Measurements from ENCODE around the gene C2orf78.
A peak's percentile ranks its signal among the peaks of the same experiment; 100 is the strongest.
"Not testable (repeated sequence)": the region's sequence is repeated elsewhere in the genome, so short reads cannot be mapped to it uniquely, and the experiment has no call there.

The C2orf78 gene

DNA sequence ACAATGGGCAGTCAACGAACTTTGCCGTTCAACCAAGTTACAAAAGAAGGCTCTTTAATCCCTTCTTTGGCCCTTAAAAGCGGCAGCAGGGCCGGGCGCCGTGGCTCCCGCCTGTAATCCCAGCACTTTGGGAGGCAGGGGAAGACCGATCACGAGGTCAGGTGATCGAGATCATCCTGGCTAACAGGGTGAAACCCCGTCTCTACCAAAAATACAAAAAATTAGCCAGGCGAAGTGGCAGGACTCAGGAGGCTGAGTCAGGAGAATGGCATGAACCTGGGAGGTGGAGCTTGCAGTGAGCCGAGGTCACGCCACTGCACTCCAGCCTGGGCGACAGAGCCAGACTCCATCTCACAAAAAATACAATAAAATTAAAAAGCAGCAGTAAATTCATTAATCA lies 581 bp upstream of the C2orf78 start:
- not testable (repeated sequence) for DNase-seq

DNA sequence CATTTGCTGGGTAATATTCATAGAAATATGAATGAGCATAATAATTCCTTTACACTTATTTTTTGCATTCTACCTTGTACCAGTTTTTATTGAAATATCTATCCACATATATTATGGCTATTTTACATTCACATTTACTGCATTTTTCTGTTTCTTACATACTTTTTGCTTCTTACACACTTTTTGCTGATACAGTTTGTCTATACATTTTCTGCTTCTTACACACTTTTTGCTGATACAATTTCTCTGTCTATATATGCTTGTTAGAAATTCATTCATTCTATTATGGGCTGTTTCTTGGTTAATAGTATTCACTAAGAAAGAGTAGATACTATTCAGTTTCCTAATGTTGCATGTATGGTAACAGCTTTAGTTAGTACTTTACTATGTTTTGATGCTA lies 27.9 kb downstream of the C2orf78 start:
- DNase-seq = no peak

DNA sequence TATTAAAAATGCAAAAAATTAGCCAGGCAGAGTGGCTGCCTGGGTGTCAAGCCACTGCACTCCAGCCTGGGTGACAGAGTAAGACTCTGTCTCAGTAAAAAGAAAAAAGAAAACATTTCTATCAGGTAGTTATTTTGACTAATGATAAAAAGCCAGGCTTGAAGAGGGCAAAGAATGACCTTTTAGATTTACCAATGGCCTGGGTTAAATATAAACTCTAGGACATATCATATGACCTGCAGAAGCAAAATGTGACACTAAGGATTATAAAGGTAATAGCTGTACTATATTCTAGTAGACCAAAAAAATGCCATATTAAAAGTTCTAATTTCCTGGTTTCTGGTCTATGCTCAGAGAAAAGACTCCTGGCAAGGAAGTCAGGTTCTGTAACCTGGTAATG lies 28.7 kb downstream of the C2orf78 start:
- DNase-seq = no peak

DNA sequence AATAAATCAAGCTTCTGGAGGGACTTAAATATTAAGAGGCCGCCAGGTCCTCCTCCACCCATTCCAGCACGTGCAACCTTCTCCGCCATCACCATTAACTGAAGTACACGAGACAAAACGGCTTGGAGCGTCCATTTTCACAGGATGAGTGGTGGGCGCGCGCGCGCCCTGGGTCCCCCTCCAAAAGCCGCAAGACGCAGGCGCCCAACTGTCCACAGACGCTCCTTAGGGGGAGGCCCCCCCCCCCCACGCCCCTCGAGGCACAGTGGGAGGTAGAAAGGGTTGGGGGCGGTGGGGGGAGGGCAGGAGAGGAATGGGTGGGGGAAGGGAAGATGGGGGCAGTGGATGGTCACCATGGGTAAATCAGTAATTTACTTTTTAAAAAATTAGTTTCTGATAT lies 34.3 kb downstream of the C2orf78 start:
- no peak for DNase-seq

DNA sequence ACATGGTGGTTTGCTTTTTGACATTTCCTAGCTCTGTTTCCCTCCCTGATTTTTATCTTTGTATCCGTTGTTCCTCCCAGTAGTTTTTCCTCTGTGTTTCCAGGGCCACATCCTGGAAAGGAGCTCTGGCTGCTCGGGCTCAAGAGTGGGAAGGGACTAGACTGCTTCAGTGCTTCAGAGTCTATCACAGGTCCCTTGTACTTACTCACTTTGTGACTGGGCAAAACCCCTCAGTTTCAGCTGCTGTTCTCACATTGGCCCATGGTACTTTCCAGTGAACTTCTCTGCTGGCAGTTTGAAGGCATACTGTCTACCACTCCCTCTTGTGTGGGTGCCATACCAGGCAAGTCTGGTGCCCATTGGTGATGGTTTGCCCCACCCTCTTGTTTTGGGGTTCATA lies 37.2 kb downstream of the C2orf78 start:
- no peak for DNase-seq

DNA sequence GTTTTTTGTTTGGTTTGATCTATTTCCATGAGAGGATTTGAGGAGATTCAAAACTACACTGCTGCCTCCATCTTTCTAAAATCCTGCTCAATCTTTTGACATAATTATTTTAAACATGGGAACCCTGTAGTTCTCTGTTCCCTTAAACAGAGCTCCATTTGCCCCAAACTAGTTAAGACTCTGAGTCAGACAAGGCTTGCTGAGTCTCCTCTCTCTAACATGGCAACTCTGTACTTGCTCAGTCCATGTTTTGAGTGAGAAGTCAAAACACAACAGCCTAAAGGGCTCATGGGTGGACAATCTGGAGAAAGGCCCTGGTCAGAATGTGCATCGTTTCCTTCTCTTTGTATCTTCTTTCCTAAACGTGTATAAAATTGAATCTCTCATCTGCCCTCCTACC lies 37.7 kb downstream of the C2orf78 start:
- no peak for DNase-seq

DNA sequence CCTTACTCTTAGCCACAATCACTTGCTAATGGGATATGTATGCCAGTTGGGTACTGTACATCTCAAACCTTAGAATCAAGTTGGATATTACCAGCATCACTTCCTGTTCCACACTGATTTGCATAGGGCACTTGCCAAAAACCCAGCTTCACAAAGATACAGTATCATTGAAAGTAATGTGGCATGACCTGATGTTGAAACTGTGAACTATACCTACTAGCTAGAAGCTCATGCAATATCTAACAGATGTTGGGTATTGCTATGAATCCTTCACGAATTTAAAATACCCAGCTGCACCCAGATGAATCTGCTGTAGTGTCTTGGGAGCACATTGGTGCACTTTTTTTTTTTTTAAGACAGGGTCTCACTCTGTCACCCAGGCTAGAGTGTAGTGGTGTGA lies 38.3 kb downstream of the C2orf78 start:
- no peak for DNase-seq

DNA sequence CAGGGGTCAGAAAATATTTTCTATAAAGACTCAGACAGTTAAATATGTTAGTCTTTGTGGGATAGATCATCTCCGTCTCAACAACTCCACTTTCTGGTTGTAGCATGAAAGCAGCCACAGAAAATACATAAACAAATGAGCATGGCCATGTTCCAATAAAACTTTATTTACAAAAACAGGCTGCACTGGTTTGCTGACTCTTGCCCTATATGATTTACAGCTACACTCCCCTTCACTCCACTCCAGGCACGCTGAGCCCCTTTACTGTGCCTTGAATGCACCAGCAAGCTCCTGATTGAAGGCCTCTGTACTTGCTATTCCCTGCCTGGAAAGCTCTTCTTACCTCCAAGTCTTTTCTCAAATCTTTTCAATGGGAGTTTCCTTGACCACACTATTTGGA lies 39.0 kb downstream of the C2orf78 start:
- DNase-seq = no peak

DNA sequence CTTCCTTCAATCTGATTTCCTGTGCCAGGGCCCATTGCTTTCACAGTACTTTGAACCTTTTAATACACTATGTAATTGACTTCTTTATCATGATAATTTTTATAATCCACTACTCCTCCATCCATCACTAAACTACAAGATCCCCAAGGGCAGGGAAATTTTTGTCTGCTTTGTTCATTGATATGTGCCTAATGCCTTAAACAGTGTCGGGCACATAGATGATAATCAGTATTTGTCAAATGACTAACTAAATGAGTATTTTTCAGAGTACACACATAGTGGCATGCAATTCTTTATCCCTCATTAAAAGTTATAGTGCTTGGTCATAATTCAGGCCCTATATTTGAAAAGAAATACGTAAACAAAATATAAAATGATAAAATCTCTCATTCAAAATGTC lies 39.4 kb downstream of the C2orf78 start:
- DNase-seq = no peak

DNA sequence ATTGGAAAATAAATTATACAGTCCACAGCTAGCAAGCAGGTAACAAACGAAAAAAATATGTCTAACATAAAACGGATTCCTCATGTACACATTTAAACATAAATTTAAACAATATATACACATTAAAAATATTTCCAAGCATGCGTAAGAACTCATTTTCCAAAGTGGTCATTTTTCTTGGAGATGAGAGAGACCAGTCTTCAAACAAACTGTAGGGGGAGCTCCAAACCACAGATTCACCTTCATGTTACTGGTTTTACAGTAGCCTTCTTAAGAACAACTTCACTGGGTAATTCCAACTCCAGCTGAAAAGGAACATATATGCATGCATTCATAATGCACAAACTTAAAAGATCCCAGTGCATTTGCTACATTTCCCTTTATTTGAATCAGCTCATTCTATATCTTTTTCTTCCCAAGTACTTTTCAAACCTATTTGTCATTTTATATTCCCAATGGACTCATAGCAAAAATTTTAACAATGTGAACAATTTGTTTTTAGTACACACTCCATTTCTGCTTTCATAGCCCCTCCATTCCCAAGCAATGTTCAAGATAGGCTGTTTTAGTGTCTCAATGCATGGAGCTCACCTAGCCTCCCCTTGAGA lies 40.0 kb downstream of the C2orf78 start:
- DNase-seq = peak; percentile 38

DNA sequence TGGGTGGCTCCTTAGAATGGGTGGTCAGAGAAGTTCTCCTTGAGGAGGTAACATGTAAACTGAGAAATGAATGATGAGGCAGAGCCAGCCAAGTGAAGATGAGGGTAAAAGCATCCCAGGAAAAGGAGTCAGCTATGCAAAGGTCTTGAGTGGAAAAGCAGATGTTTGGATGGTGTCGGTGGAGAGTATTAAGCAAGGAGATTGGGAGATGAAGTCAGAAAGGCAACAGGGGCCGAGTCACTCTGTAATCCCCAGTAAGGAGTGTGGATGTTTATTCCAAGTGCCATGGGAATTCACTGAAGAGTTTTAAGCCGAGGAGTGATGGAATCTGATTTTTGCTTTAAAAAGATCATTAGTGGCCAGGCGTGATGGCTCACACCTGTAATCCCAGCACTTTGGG lies 41.4 kb downstream of the C2orf78 start:
- DNase-seq = no peak

DNA sequence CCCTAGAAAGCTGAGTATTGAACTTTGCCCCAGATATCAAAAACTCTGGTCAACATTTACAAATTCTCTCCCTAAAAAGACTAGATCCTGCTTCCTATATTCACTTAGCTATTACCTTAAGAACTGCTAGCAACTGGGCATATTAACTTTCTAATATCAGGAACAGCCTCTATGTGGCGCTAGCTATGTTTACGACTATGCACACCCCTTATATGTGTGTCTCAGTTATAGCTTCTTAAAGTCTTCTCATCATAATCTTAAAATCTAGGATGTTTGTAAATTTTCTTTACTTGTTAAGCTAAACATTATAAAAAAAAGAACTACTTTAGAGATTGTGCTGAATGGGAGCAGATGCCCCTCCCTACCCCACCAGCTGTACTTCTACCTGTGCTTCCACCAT lies 43.0 kb downstream of the C2orf78 start:
- no peak for DNase-seq

DNA sequence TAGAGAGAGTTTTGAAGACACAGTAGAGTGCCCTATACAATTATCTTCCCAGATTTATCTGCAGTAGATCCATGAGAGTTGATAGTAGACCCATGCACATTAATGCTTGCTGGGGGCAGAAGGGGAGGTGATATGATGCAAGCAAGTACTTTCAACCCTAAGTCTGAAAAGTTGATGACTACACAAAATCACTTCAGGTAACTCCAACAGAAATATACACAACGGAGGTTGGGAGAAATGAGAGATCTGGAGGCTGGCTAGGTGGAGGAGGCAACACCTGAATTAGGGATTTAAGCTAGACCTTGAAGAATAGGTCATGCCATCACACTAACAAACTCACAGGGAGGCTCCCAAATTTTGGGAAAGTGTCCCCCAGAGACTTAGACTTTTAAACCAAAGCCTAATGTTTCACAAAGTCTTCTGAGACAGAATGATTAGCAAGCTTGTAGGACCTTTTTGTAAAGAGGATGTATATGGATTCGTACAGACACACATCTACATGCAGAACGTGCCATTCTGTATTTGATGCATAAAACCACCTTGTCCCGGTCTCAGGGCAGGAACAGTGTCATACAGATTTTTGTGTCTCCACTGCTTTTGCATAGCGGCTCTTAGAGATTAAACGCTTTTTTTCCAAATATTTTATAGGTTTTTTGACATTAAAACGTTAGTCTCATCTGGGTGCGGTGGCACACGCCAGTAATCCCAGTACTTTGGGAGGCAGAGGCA lies 43.8 kb downstream of the C2orf78 start:
- no peak for DNase-seq

DNA sequence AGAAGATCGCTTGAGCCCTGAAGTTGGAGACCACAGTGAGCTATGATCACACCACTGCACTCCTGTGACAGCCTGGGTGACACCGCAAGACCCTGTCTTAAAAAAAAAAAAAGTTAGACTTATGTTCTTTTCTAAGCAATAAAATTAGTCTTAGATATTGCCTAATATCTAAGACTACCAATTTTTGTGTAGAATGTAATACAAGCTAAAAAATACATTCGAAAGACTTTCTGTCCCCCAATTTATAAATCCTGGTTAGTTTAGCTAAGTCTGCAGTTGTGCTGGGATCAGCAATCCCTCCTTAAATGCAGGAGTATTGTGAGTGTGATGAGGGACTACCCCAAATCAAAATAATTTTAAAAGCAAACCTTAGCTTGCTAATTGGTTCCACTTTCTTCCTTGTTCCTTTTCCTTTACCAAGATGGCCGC lies 44.4 kb downstream of the C2orf78 start:
- no peak for DNase-seq

DNA sequence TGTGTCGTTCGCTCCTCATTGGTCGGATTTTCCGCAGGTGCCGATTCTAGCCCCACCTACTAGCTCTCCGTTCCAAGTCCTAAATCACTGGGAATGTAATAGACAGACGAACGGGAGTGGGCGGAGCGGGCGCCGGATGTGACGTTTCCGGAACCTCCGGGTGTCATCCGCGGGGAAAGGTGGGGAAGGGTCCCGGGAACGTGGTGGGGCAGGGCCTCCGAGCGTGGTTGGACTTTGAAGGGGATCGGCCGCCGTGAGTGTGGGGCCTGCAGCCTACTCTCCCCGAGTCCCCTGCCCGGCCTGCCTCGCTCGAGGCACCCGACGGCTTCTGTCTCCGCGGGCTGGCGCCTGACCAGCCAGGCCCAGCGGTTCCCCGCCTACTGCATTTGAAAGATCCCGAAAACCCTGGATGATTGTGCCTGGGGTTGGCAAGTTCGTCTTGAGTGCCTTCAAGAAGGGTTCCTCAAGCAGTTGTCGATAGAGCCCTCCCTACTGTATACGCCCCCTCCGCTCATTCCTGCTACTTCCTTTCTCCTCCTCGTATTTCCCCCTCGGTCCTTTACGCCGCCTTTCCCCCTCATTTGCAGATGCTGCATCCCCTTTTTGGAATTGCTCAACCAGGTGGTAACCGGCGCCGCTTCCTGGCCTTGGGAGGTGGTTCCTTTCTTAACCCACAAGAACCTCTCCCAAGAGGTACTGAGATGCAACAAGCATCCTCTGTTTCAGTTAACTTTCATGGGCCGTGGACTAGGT lies 45.0 kb downstream of the C2orf78 start, which contains the start of gene STAMBP:
Gene STAMBP, plus strand, starts transcription at position 144 of the 753 bp plus-strand sequence. CDS start 1,896 bp downstream, outside the sequence.
- DNase-seq = peak; percentile 83

DNA sequence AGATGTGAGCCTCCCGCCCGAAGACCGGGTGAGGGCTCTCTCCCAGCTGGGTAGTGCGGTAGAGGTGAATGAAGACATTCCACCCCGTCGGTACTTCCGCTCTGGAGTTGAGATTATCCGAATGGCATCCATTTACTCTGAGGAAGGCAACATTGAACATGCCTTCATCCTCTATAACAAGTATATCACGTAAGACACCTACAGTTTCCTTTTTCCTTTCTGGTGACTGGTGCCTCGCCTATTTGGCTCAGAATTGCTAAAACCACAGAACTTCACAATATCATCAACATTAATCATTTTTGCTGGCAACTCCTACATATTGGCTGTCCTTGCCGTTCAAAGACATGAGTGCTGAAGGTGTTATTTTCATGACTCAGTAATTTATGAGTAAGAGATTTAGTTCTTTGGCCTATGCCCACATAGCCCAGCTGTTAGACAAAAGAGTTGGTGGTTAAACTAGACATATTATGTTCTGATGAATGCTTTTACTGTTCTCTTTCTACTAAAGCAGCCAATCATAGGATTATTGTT lies 47.0 kb downstream of the C2orf78 start:
- peak; percentile 16 for DNase-seq

DNA sequence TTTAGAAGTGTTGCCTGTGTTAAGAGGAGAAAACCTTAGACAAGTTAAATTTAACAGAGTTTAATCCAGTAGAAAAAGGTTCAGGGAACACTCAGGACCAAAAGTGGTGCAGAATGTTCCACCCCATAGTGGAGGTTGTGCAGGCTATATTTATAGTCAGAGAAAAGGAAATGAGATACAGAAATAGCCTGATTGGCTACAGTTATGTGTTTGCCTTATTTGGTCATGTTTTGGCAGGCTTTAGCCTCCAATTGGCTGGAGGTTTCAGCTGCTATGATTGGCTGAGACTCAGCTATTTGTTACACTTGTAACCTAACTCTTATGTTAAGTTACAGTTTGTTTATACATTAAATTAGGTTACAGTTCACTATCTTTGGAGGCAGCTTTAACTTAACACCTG lies 48.9 kb downstream of the C2orf78 start:
- DNase-seq = no peak

DNA sequence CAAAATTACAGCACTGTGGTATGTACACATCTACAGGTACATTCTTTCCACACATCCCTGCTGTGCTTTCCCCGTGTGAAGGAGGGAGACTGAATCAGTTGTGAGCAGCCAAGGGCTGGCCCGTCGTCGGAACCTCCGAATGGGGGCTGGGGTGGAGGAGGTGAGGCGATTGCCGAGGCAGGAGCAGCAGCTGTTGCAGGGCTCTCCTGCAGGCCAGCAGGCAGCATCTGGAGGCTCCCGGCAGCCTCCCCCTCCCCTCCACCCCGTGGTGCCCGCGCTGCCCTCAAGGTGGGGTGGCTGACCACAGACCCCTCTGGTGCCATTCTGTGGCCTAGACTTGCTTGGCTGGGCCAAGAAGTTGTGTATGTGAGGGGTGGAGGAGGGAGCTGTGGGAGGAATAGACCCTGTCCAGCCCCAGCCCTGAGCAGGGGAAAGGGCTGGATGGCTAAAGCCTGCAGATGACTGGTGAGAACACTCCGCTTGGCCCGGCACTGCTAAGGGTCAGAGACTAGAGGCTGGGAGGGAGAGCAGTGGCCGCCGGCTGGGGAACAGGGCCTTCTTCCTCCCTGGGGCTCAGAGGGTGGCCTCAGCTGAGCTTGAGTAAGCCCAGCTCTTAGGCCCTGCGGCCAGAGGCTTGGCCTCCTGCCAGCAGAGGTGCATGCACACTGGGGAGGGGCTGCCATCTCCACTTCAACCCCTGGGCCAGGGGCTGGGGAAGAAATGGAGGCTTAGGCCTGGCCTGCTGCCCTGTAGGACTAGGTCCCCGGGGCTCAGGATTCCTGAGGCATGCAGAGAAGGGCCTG lies 52.4 kb downstream of the C2orf78 start:
- DNase-seq = no peak

DNA sequence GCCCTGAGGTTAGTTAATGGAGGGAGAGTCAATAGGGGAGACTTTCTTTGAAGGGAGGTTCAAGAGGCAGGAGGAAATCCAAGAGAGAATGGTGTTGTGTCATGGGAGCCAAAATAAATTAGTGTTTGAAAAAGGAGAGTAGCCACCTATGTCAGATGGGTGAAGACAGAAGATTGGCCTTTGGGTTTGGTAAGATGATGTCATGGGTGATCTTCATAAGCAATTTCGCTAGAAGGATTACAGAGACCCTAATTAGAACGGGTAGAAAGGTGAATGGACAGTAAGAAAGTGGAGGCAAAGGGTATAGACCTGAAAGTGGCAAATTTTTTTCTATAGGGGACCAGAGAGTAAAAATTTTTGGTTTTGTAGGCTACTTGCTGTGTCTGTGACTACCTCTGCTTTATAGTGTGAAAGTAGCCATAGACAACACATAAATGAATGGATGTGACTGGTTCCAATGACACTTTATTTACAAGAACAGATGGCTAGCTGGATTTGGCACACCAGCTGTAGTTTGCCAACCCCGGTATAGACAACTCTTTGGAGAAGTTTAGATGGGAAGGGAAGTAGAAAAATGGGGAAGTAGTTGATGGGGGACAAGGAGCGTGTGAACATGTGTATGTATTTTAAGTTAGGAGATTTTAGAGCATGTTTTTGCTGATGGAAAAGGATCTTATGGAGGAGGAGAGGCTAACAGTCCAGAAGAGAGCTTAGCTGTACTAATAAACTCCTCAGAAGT lies 54.0 kb downstream of the C2orf78 start:
- DNase-seq = no peak

DNA sequence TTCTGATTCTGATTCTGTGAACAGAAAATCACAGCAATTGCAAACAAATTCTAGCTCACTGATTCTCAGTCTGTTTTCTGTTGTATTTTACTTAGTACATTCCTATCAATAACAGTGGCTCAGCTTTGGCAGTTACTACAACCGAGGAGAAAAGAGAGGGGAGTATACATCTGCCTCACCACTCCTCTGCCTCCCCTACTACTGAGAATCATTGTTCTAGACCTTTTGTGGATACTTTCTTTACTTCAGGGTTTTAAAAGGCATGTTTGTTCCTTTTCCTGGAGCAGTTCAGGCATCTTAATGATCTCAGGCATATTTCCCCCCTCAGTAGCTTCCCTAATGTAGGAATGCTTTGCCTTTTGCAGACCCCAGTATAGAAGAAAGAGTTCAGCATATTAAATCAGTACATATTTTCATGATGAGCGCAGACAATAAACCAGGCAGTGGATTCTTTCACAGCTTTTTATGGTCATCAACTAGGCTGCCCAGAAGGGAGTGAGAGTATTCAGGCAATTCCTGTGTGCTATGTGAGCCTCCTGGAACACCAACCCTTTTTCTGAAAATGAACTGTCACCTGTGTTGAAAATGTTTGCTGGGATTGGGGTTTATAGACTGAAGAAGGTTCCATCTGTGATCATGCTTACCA lies 55.0 kb downstream of the C2orf78 start:
- no peak for DNase-seq

DNA sequence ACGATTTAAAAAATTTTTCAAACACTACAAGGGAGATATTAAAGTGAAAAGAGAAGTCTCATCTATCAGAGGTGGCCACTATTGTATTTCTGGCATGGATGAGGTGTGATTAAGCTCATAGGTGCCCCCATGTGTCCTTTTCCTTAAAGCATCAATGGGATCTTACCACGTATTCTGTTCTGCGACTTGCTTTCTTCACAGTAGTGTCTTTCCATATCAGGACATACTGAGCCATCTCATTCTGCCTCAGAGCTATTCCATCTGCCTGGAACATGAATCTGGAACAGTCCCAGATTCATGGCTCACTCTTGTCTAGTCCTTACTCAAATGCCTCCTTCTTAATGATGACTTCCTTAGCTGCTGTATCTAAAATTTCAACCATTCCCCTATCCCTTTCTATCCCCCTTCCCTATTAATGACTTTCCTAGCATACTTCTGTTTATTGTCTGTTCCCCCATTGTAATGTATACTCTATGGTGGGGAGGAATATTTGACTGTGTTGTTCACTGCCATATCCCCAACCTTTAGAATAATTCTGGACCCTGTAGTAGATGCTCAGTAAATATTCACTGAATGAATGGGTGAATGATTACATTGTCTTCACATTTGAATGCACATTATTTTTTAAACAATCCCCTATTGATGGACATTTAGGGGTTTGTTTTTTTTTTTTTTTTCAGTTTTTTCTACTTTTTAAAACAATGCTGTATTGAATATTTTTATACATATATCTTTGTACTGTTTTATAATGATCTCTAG lies 55.8 kb downstream of the C2orf78 start:
- DNase-seq = no peak
